Gastrocnemius medialis (tissue), 4 donors: ENCODE results near the gene ZSWIM4. TPM values are rescaled to one million over a fixed set of nuclear protein-coding genes. Genes with fewer than 3 reads are reported as not detected.

Experiments
- ATAC-seq, 2 donors: fragments of 150-250 bp; one replicate each; pipeline ENCODE4 v1.9.1; 2016
- DNase-seq, 2 donors: peaks; one replicate each; pipeline ENCODE4 v3.0.0-alpha.2; 2019
- H3K27ac ChIP-seq, 4 donors: fragments of 200-600 bp; sonication (generic); 1 replicate in 1 of 4; 2 replicates in 3 of 4; pipeline ENCODE4 v1.5.1; 2016 to 2018; ENCODE audit warnings: mild to moderate bottlenecking in 2 of 4, moderate library complexity in 1 of 4
- H3K27me3 ChIP-seq, 3 donors: fragments of 200-600 bp; sonication (generic) in 2 of 3; 1 replicate in 1 of 3; 2 replicates in 2 of 3; pipeline versions ENCODE4 v1.5.1 to v1.6.0; 2016 to 2019; ENCODE audit warnings: mild to moderate bottlenecking in 1 of 3, moderate library complexity in 1 of 3
- H3K36me3 ChIP-seq, 2 donors: fragments of 200-600 bp; sonication (generic) in 1 of 2; one replicate each; pipeline ENCODE4 v1.5.1; 2017 to 2018
- H3K4me1 ChIP-seq, 2 donors: fragments of 200-600 bp; sonication (generic) in 1 of 2; one replicate each; pipeline ENCODE4 v1.5.1; 2016 to 2017; ENCODE audit warnings: mild to moderate bottlenecking in 2 of 2
- H3K4me3 ChIP-seq, 4 donors: fragments of 200-600 bp; sonication (generic) in 3 of 4; 1 replicate in 1 of 4; 2 replicates in 3 of 4; pipeline ENCODE4 v1.5.1; 2016 to 2019; ENCODE audit warnings: mild to moderate bottlenecking in 2 of 4
- H3K9me3 ChIP-seq, 3 donors: fragments of 200-600 bp; sonication (generic) in 2 of 3; 1 replicate in 1 of 3; 2 replicates in 2 of 3; pipeline ENCODE4 v1.5.1; 2016 to 2019
- CTCF ChIP-seq, 5 experiments: fragments of 450-650 bp in 3 of 5; fragments of 200-600 bp in 2 of 5; sonication (generic) in 2 of 5; IDR thresholded peaks in 4 of 5; conservative IDR thresholded peaks in 1 of 5; 1 replicate in 4 of 5; 2 replicates in 1 of 5; pipeline ENCODE4 v1.5.1; 2016 to 2019; ENCODE audit warnings: antibody characterized with exemption in 5 of 5, mild to moderate bottlenecking in 3 of 5, moderate library complexity in 3 of 5
- POLR2A ChIP-seq, 2 donors: fragments of 450-650 bp; IDR thresholded peaks; one replicate each; pipeline ENCODE4 v1.6.1; 2017; ENCODE audit warnings: antibody characterized with exemption in 2 of 2, mild to moderate bottlenecking in 2 of 2, moderate library complexity in 2 of 2
- in situ Hi-C, 4 donors: fragments of 200-750 bp; cut with MboI; loops; one replicate each; pipeline versions ENCODE4 v1.15.0 to v1.8.0; 2017; ENCODE audit warnings: low sequenced_read_pairs in 4 of 4
- intact Hi-C: fragments of 100-400 bp; cut with DNase I; formaldehyde crosslinking; loops from one replicate; pipeline ENCODE4 v1.15.1; 2023; ENCODE audit warnings: low total_unique reads
- total RNA-seq, 4 donors: library from RNA; depleted of rRNA; stranded (reverse); fragments of >200 nt; gene quantifications; one replicate each; pipeline versions ENCODE4 v1.1.0 to v1.2.3, GENCODE V29; 2016

ZSWIM4 gene
- total RNA-seq, 4 donors from 2014 or later, result 3.9 to 6.3 (median 5.0) TPM

DNA sequence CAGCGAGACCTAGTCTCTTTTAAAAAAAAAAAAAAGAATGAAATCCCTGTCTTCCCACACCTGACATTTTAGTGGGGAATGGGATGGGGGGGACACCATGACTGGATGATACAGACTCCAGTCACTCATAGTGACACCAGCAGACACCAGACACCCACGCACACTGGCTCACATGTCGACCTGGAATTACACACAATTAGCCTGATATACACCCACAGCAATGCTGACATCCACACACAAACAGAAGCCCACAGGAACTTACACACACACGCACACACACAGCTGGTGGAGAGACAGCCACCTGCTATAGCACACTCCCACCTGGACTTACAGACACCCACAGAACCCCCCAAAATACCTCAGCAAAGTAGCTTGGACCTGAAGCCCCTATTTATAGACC, 73.4 kb downstream of the ZSWIM4 start:
- ATAC-seq (no peak), DNase-seq (no peak)
- H3K4me1 ChIP-seq, result peaks cover 6 to 7% of the 10 kb centered on the region in 2 donors
- no peaks in the 10 kb centered on the region for H3K9me3 ChIP-seq
- no peak overlapping the region for H3K27ac ChIP-seq
- TF ChIP-seq POLR2A (IDR thresholded peaks at IDR 0.05) (no peak), CTCF (IDR thresholded peaks at IDR 0.05 in 4 of 5, conservative IDR thresholded peaks at IDR 0.05 in 1 of 5) (no peak)
- no peak overlapping the region for H3K4me3 ChIP-seq
- intact Hi-C loops, result no loop called here
- in situ Hi-C loops, result loop anchor here (10.0 to 25.0 kb wide), 4 partner anchors 94 to 581 kb away; partner anchors contain the start of gene C19orf53 (in 1 of the 4)
- H3K36me3 ChIP-seq, result no peaks in the 10 kb centered on the region
- H3K27me3 ChIP-seq, result peaks cover 9 to 16% (median 16%) of the 10 kb centered on the region in 3 donors

GRCh38 chr19:13869281-13869680, 74.0 kb downstream of the ZSWIM4 start:
- TF ChIP-seq POLR2A (IDR thresholded peaks at IDR 0.05) (no peak), CTCF (IDR thresholded peaks at IDR 0.05 in 4 of 5, conservative IDR thresholded peaks at IDR 0.05 in 1 of 5) (no peak)
- Histone ChIP-seq H3K36me3 (no peaks in the 10 kb centered on the region), H3K4me3 (no peak overlapping the region), H3K9me3 (no peaks in the 10 kb centered on the region), H3K27me3 (peaks cover 9 to 20% (median 16%) of the 10 kb centered on the region in 3 donors), H3K27ac (no peak overlapping the region), H3K4me1 (peaks cover 6 to 7% of the 10 kb centered on the region in 2 donors)
- ATAC-seq (no peak), DNase-seq (no peak)
- in situ Hi-C loops (loop anchor here (10.0 to 25.0 kb wide), 4 partner anchors 94 to 582 kb away; partner anchors contain the start of gene C19orf53 (in 1 of the 4)), intact Hi-C loops (no loop called here)

DNA sequence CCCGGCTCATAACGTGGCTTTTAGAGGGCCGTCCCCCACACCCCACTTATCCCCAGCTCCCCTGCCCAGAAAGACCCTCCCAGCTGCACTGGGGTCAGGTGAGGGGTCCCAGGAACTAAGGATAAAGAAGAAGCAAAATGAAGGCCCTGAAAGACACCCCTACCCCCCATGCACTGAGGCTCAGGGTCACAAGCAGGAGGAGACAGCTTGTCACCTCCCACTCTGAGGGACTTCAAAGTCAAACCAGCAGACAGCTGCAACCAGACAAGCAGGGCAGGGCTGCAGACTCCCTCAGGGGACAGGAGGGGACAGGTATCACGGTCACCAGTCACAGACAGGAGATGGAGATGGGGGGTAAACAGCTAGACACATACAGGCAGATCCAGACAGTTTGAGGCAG, 75.6 kb downstream of the ZSWIM4 start:
- no peaks in the 10 kb centered on the region for H3K9me3 ChIP-seq
- H3K4me3 ChIP-seq, result no peak overlapping the region
- TF ChIP-seq POLR2A (IDR thresholded peaks at IDR 0.05) (no peak), CTCF (IDR thresholded peaks at IDR 0.05 in 4 of 5, conservative IDR thresholded peaks at IDR 0.05 in 1 of 5) (no peak)
- DNase-seq (no peak), ATAC-seq (no peak)
- peaks cover 8 to 18% (median 15%) of the 10 kb centered on the region in 3 donors for H3K27me3 ChIP-seq
- H3K27ac ChIP-seq, result no peak overlapping the region
- H3K36me3 ChIP-seq, result no peaks in the 10 kb centered on the region
- in situ Hi-C loops (loop anchor here (10.0 to 25.0 kb wide), 7 partner anchors 174 to 584 kb away; partner anchors contain the start of gene MISP3 (in 1 of the 4)), intact Hi-C loops (no loop called here)
- H3K4me1 ChIP-seq, result peaks cover 6% of the 10 kb centered on the region in 2 donors

GRCh38 chr19:13872339-13872694, 77.1 kb downstream of the ZSWIM4 start:
- no peak for TF ChIP-seq POLR2A (IDR thresholded peaks at IDR 0.05)
- no peak for TF ChIP-seq CTCF (IDR thresholded peaks at IDR 0.05 in 4 of 5, conservative IDR thresholded peaks at IDR 0.05 in 1 of 5)
- Histone ChIP-seq H3K4me3 (peak overlapping the region in 2 of 4 donors; percentile 44 to 46), H3K27me3 (peaks cover 0 to 12% (median 11%) of the 10 kb centered on the region in 3 donors), H3K36me3 (no peaks in the 10 kb centered on the region), H3K4me1 (no peaks in the 10 kb centered on the region), H3K9me3 (no peaks in the 10 kb centered on the region), H3K27ac (no peak overlapping the region)
- intact Hi-C loops (no loop called here), in situ Hi-C loops (loop anchor here (10.0 to 25.0 kb wide), 7 partner anchors 172 to 585 kb away; partner anchors contain the start of gene MISP3 (in 1 of the 4))
- DNase-seq, result no peak
- no peak for ATAC-seq
